Panc1 (cell line): ENCODE data around the gene FBXL3. TPM values are rescaled to one million over a fixed set of nuclear protein-coding genes. Genes with fewer than 3 reads are reported as not detected.

Source experiments
- ATAC-seq: fragments of 200-7000 bp; cut with Tn5 transposase; 2 replicates; pipeline ENCODE4 v1.9.1; 2020; ENCODE audit warnings: mild to moderate bottlenecking, moderate library complexity
- BruUV-seq: library from RNA; stranded (reverse); fragments of 400-500 nt; replicated peaks from 2 replicates; lab custom pipeline; 2021; lab: Mats Ljungman, UMichigan
- CTCF ChIA-PET: fragments of 300-600 bp; sonication (Branson Sonifier 250); formaldehyde crosslinking; loops from one replicate; lab custom pipeline; 2022; ENCODE audit warnings: antibody characterized with exemption; lab: Charles Lee
- POLR2A ChIA-PET: fragments of 300-600 bp; sonication (Branson Sonifier 250); formaldehyde crosslinking; loops from one replicate; lab custom pipeline; 2022; ENCODE audit warnings: antibody characterized with exemption; lab: Charles Lee
- DNase-seq: peaks from one replicate; pipeline ENCODE4 v3.0.0-alpha.2; 2010; ENCODE audit warnings: low read depth, low spot score
- H3K27ac ChIP-seq: 2 replicates; pipeline ENCODE4 v1.5.1; 2011; ENCODE audit warnings: mild to moderate bottlenecking, low read length, inconsistent platforms
- H3K27me3 ChIP-seq: fragments of 200-500 bp; sonication (Bioruptor generic); 2 replicates; pipeline ENCODE4 v1.6.0; 2014; ENCODE audit warnings: low read length, inconsistent platforms; ENCODE audit not compliant: control insufficient read depth, insufficient read depth
- H3K36me3 ChIP-seq: fragments of 200-500 bp; sonication (Bioruptor generic); 2 replicates; pipeline ENCODE4 v1.5.1; 2014; ENCODE audit warnings: inconsistent platforms, mild to moderate bottlenecking, low read length, moderate library complexity; ENCODE audit not compliant: control insufficient read depth, insufficient read depth
- H3K4me1 ChIP-seq: 2 replicates; pipeline ENCODE4 v1.5.1; 2011; ENCODE audit warnings: inconsistent platforms, mild to moderate bottlenecking, low read length, moderate library complexity; ENCODE audit not compliant: control insufficient read depth, insufficient read depth
- H3K4me3 ChIP-seq, 2 experiments: 2 replicates each; pipeline ENCODE4 v1.5.1; 2011 to 2012; ENCODE audit warnings: low read depth in 2 of 2, low read length in 2 of 2, mild to moderate bottlenecking in 2 of 2, inconsistent platforms in 1 of 2, moderate library complexity in 1 of 2
- H3K9me3 ChIP-seq: fragments of 200-500 bp; sonication (Bioruptor generic); 2 replicates; pipeline ENCODE4 v1.5.1; 2014; ENCODE audit warnings: low read depth, mild to moderate bottlenecking, inconsistent platforms, low read length, moderate library complexity; ENCODE audit not compliant: control insufficient read depth, insufficient read depth
- CTCF ChIP-seq: fragments of 450-650 bp; IDR thresholded peaks from 2 replicates; pipeline ENCODE4 v1.5.1; 2017; ENCODE audit warnings: mild to moderate bottlenecking
- POLR2AphosphoS5 ChIP-seq: IDR thresholded peaks from 2 replicates; pipeline ENCODE4 v1.6.1; 2012; ENCODE audit warnings: mild to moderate bottlenecking, low read depth, low read length, moderate library complexity
- REST ChIP-seq, 2 experiments: IDR thresholded peaks; 2 replicates each; pipeline ENCODE4 v1.6.1; 2011 to 2012; ENCODE audit warnings: low read depth in 2 of 2, control low read depth in 1 of 2, low read length in 1 of 2, mild to moderate bottlenecking in 1 of 2, moderate library complexity in 1 of 2; ENCODE audit not compliant: insufficient read depth in 1 of 2
- SIN3A ChIP-seq: IDR thresholded peaks from 2 replicates; pipeline ENCODE4 v1.6.1; 2012; ENCODE audit warnings: low read depth, mild to moderate bottlenecking, low read length, moderate library complexity, borderline replicate concordance; ENCODE audit not compliant: insufficient read depth
- TCF7L2 ChIP-seq: IDR thresholded peaks from 2 replicates; pipeline ENCODE4 v1.6.1; 2011; ENCODE audit warnings: mild to moderate bottlenecking, low read depth, low read length, inconsistent platforms
- in situ Hi-C: cut with HindIII; loops from 2 replicates; pipeline ENCODE4 v1.10.0; 2016; ENCODE audit warnings: low sequenced_read_pairs, low pct_unique_long_range_greater_than_20kb
- intact Hi-C: fragments of 100-400 bp; cut with micrococcal nuclease; formaldehyde crosslinking; loops from one replicate; pipeline ENCODE4 v1.10.0; 2022; ENCODE audit not compliant: unreplicated experiment
- total RNA-seq: library from RNA; stranded (reverse); gene quantifications from one replicate; pipeline ENCODE4 v1.2.1, GENCODE V29; 2021; ENCODE audit not compliant: unreplicated experiment

The FBXL3 gene
- total RNA-seq, 1 experiment from 2014 or later = 18.5 TPM

GRCh38 chr13:77036279-77036678 lies 9.3 kb upstream of the FBXL3 start:
- in situ Hi-C loops (no loop called here), intact Hi-C loops (no loop called here)
- BruUV-seq = no TSS peak
- no peak overlapping the region for H3K27ac ChIP-seq
- ChIA-PET CTCF (no interaction called here), POLR2A (no interaction called here)
- H3K9me3 ChIP-seq = no peaks in the 10 kb centered on the region
- no peak overlapping the region for H3K4me3 ChIP-seq
- DNase-seq = no peak
- TF ChIP-seq CTCF (no peak), POLR2AphosphoS5 (no peak), REST (IDR thresholded peaks at IDR 0.05; ENCODE audit: insufficient read depth in 1 of 2, low read depth in 2 of 2, low read length in 1 of 2) (no peak), SIN3A (no peak), TCF7L2 (no peak)
- no peaks in the 10 kb centered on the region for H3K4me1 ChIP-seq
- no peaks in the 10 kb centered on the region for H3K27me3 ChIP-seq
- ATAC-seq = no peak
- H3K36me3 ChIP-seq = no peaks in the 10 kb centered on the region

- DNase-seq (no peak), ATAC-seq (no peak)
- POLR2A ChIA-PET = no interaction called here
- intact Hi-C loops = no loop called here
- no TSS peak for BruUV-seq
- CTCF ChIA-PET = no interaction called here
- Histone ChIP-seq H3K27ac (no peak overlapping the region), H3K4me3 (no peak overlapping the region), H3K27me3 (no peaks in the 10 kb centered on the region), H3K9me3 (no peaks in the 10 kb centered on the region), H3K4me1 (no peaks in the 10 kb centered on the region), H3K36me3 (no peaks in the 10 kb centered on the region)
- TF ChIP-seq TCF7L2 = no peak
- TF ChIP-seq POLR2AphosphoS5 = no peak
- TF ChIP-seq REST (IDR thresholded peaks at IDR 0.05; ENCODE audit: insufficient read depth in 1 of 2, low read depth in 2 of 2, low read length in 1 of 2) = no peak
- TF ChIP-seq CTCF = no peak
- no peak for TF ChIP-seq SIN3A
- in situ Hi-C loops = no loop called here
Measured at GRCh38 chr13:77034881-77035280, 7.9 kb upstream of the FBXL3 start.
